Adrenal gland (tissue), 12 donors: ENCODE data around the gene AKR1D1. TPM values are rescaled to one million over a fixed set of nuclear protein-coding genes. Genes with fewer than 3 reads are reported as not detected.

ENCODE experiments used
- DNase-seq, 7 donors: peaks; one replicate each; pipeline ENCODE4 v3.0.0-alpha.2; 2019 to 2020
- H3K27ac ChIP-seq, 5 donors: fragments of 200-600 bp; sonication (generic) in 4 of 5; 1 replicate in 3 of 5; 2 replicates in 2 of 5; pipeline versions ENCODE4 v1.5.1 to v1.8.0; 2016 to 2020; ENCODE audit warnings: mild to moderate bottlenecking in 1 of 5
- H3K27me3 ChIP-seq: fragments of 200-600 bp; 2 replicates; pipeline ENCODE4 v1.8.0; 2021
- H3K36me3 ChIP-seq, 2 donors: fragments of 200-600 bp; replicated peaks in 1 of 2; 1 replicate in 1 of 2; 2 replicates in 1 of 2; pipeline versions ENCODE4 v1.5.1 to v1.8.0; 2018 to 2022
- H3K4me1 ChIP-seq, 2 donors: fragments of 200-600 bp; replicated peaks in 1 of 2; 1 replicate in 1 of 2; 2 replicates in 1 of 2; pipeline versions ENCODE4 v1.5.1 to v1.8.0; 2018 to 2021
- H3K4me3 ChIP-seq, 4 donors: fragments of 200-600 bp; sonication (generic) in 3 of 4; one replicate each; pipeline ENCODE4 v1.5.1; 2016 to 2018
- H3K9me3 ChIP-seq, 3 donors: fragments of 200-600 bp; sonication (generic) in 1 of 3; replicated peaks in 1 of 3; 1 replicate in 2 of 3; 2 replicates in 1 of 3; pipeline versions ENCODE4 v1.5.1 to v1.8.0; 2016 to 2021
- POLR2A ChIP-seq, 2 donors: fragments of 450-650 bp; IDR thresholded peaks; one replicate each; pipeline ENCODE4 v1.6.1; 2017; ENCODE audit warnings: antibody characterized with exemption in 2 of 2, mild to moderate bottlenecking in 2 of 2, moderate library complexity in 1 of 2
- WGBS, 4 donors: extraction: QIAGEN DNeasy Blood & Tissue Kit in 2 of 4; methylation state at CpG; one replicate each; pipeline versions ENCODE4 v1.1.5 to v1.1.7; 2013 to 2017; 5-methylcytosine and 5-hydroxymethylcytosine counted together
- intact Hi-C, 2 donors: fragments of 100-400 bp; cut with DNase I; formaldehyde crosslinking; loops; one replicate each; pipeline versions ENCODE4 v1.14.1 to v1.15.0; 2022 to 2023
- polyA plus RNA-seq, 3 donors: library from polyadenylated mRNA; stranded (reverse); fragments of 200-250 nt in 2 of 3; fragments of 350-450 nt in 1 of 3; fragmentation: Illumina TruSeq in 1 of 3; extraction: RNeasy Lipid Tissue Mini Kit (QIAGEN cat#74804) in 1 of 3; gene quantifications; one replicate each; pipeline ENCODE4 v1.2.3, GENCODE V29; 2013 to 2014
- total RNA-seq, 9 donors: library from RNA; depleted of rRNA in 4 of 9; stranded (reverse); fragments of >200 nt in 4 of 9; fragments of 120-200 nt in 1 of 9; fragmentation: NEBNext Ultra II Directional in 1 of 9; extraction: Animal tissue kit (Norgen Biotek cat#: 25700) in 1 of 9; gene quantifications; one replicate each; pipeline versions ENCODE4 v1.1.0 to v1.2.4, GENCODE V29; 2013 to 2023
- TF ChIP-seq, protein P1 (sequence below), 6 experiments: fragments of 450-650 bp in 4 of 6; fragments of 200-600 bp in 2 of 6; sonication (generic) in 1 of 6; IDR thresholded peaks; 1 replicate in 5 of 6; 2 replicates in 1 of 6; pipeline versions ENCODE4 v1.5.1 to v1.8.0; 2016 to 2021; ENCODE audit warnings: antibody characterized with exemption in 6 of 6, mild to moderate bottlenecking in 2 of 6, moderate library complexity in 1 of 6
- donor health status: healthy with polysubstance abuse.
- donor health status: Bipolar disorder and iron deficiency.
- donor health status: DM: yes; HTN: yes; CAD: no.
- donor health status: DM: no; HTN: no; CAD: no.
- donor health status: DM: no; HTN: no; CAD: no.
- donor health status: DM: yes; HTN: yes; CAD: no.

The AKR1D1 gene
- total and polyA plus RNA-seq, 12 donors: 0.17 to 0.31 (median 0.22) TPM; not detected in 8

DNA sequence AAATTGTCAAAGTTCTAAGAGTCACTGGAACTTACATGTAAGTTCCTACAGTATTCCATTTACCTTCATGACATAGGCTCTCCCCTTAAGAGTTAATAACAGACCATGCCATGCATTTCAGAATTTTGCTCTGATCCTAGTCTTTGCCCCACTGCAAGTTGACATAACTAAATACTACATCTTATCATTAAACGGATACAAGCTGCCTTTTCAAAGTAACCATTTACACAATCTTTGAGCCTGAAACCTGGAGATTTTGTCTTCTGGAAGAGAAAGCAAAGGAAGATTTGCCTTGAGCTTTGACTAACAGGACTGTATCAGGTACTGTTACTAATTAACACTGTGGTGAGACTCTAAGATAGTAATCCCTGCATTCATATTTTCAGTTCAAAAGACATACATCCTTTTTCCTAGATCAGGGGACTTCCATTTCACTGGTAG lies 9.3 kb upstream of the AKR1D1 start:
- Histone ChIP-seq H3K9me3 (no peaks in the 10 kb centered on the region), H3K4me1 (no peaks in the 10 kb centered on the region), H3K27ac (no peak overlapping the region), H3K4me3 (no peak overlapping the region), H3K36me3 (no peaks in the 10 kb centered on the region), H3K27me3 (no peaks in the 10 kb centered on the region)
- intact Hi-C loops: no loop called here
- TF ChIP-seq, protein P1, sequence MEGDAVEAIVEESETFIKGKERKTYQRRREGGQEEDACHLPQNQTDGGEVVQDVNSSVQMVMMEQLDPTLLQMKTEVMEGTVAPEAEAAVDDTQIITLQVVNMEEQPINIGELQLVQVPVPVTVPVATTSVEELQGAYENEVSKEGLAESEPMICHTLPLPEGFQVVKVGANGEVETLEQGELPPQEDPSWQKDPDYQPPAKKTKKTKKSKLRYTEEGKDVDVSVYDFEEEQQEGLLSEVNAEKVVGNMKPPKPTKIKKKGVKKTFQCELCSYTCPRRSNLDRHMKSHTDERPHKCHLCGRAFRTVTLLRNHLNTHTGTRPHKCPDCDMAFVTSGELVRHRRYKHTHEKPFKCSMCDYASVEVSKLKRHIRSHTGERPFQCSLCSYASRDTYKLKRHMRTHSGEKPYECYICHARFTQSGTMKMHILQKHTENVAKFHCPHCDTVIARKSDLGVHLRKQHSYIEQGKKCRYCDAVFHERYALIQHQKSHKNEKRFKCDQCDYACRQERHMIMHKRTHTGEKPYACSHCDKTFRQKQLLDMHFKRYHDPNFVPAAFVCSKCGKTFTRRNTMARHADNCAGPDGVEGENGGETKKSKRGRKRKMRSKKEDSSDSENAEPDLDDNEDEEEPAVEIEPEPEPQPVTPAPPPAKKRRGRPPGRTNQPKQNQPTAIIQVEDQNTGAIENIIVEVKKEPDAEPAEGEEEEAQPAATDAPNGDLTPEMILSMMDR (IDR thresholded peaks at IDR 0.05): no peak
- no peak for TF ChIP-seq POLR2A (IDR thresholded peaks at IDR 0.05)
- DNase-seq: no peak
- 58 to 85% (median 77%) methylated on average over 1 of the region's 1 CpG for WGBS, 4 donors

DNA sequence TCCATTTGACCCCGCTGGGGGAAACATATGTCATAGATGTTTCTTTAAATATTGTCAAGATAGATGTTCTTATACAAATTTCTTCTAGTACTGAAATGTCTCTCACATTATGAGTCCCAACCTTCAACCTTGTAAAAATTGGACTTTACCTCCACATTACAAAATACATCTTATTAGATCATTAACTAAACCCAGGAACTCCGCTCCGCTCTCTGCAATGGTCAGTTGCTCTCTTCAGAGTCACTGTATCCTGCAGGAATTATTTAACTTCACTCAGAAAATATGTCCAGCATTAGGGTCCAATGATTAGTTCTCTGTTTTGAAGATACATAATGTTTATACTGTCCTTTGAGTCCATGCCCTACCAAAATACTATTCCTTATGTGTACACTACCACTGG lies 8.5 kb upstream of the AKR1D1 start:
- H3K27ac ChIP-seq: no peak overlapping the region
- 89 to 96% (median 92%) methylated on average over 3 of the region's 3 CpGs for WGBS, 4 donors
- no peaks in the 10 kb centered on the region for H3K27me3 ChIP-seq
- no peaks in the 10 kb centered on the region for H3K36me3 ChIP-seq
- no peak for TF ChIP-seq POLR2A (IDR thresholded peaks at IDR 0.05)
- TF ChIP-seq, protein P1 (IDR thresholded peaks at IDR 0.05): no peak
- DNase-seq: no peak
- H3K4me1 ChIP-seq: no peaks in the 10 kb centered on the region
- H3K9me3 ChIP-seq: no peaks in the 10 kb centered on the region
- H3K4me3 ChIP-seq: no peak overlapping the region
- intact Hi-C loops: no loop called here

DNA sequence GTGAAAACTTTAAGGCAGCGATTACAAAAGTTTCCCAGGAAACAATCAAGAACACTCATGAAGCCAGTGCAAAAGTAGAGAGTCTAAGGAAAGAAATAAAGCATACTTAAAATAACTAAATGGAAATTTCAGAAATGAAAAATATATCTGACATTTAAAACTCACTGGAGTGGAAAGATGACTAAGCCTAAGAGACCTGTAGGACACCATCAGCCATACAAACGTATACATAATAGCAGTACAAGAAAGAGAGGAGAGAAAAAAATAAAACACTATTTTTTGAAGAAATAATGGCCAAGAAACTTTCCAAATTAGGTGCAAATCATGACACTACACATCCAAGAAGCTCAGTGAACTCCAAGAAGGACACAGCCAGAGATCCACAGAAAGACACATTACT lies 5.4 kb upstream of the AKR1D1 start:
- TF ChIP-seq, protein P1 (IDR thresholded peaks at IDR 0.05): no peak
- TF ChIP-seq POLR2A (IDR thresholded peaks at IDR 0.05): no peak
- Histone ChIP-seq H3K4me1 (no peaks in the 10 kb centered on the region), H3K9me3 (no peaks in the 10 kb centered on the region), H3K27ac (no peak overlapping the region), H3K36me3 (no peaks in the 10 kb centered on the region), H3K4me3 (no peak overlapping the region), H3K27me3 (no peaks in the 10 kb centered on the region)
- 75 to 88% (median 79%) methylated on average over 2 of the region's 2 CpGs for WGBS, 4 donors
- intact Hi-C loops: no loop called here
- DNase-seq: no peak

DNA sequence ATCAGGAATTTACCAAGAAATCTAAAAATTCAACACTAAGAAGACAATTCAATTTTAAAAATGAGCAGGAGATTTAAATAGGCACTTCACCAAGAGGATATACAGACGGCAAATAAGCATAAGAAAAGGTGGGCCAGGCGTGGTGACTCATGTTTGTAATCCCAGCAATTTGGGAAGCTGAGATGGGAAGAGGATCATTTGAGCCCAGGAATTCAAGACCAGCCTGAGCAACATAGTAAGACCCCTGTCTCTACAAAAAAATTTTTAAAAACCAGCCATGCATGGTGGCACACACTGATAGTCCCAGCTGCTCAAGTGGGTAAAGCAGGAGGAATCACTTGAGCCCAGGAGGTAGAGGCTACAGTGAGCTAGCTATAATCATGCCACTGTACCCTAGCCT lies 3.5 kb upstream of the AKR1D1 start:
- Histone ChIP-seq H3K4me3 (no peak overlapping the region), H3K36me3 (no peaks in the 10 kb centered on the region), H3K27me3 (no peaks in the 10 kb centered on the region), H3K9me3 (no peaks in the 10 kb centered on the region), H3K27ac (no peak overlapping the region), H3K4me1 (no peaks in the 10 kb centered on the region)
- 77 to 89% (median 89%) methylated on average over 2 of the region's 2 CpGs for WGBS, 4 donors
- no peak for DNase-seq
- intact Hi-C loops: no loop called here
- TF ChIP-seq POLR2A (IDR thresholded peaks at IDR 0.05): no peak
- TF ChIP-seq, protein P1 (IDR thresholded peaks at IDR 0.05): no peak
